Chondrocyte (in vitro differentiated cells): Measurements from ENCODE around the gene KIAA0232. TPM values are rescaled to one million over a fixed set of nuclear protein-coding genes. Genes with fewer than 3 reads are reported as not detected.
A peak's percentile ranks its signal among the peaks of the same experiment; 100 is the strongest.
"Not testable (repeated sequence)": the region's sequence is repeated elsewhere in the genome, so short reads cannot be mapped to it uniquely, and the experiment has no call there.

Source experiments
- DNase-seq: peaks from one replicate; pipeline ENCODE4 v3.0.0; 2021; ENCODE audit warnings: mixed read lengths, low spot score
- H3K27ac Mint-ChIP-seq: one replicate; pipeline ENCODE4 v1.8.0; 2021; ENCODE audit warnings: mild to moderate bottlenecking, moderate library complexity, mixed read lengths; ENCODE audit not compliant: unreplicated experiment
- H3K27me3 Mint-ChIP-seq: 2 replicates; pipeline ENCODE4 v1.8.0; 2021; ENCODE audit warnings: low read depth, mixed read lengths
- H3K36me3 Mint-ChIP-seq: 2 replicates; pipeline ENCODE4 v1.8.0; 2021; ENCODE audit warnings: low read depth, mixed read lengths
- H3K4me1 Mint-ChIP-seq: 2 replicates; pipeline ENCODE4 v1.8.0; 2021; ENCODE audit warnings: low read depth, mild to moderate bottlenecking, mixed read lengths
- H3K4me3 Mint-ChIP-seq: one replicate; pipeline ENCODE4 v1.8.0; 2021; ENCODE audit warnings: mild to moderate bottlenecking, moderate library complexity, mixed read lengths; ENCODE audit not compliant: unreplicated experiment
- H3K9me3 Mint-ChIP-seq: 2 replicates; pipeline ENCODE4 v1.8.0; 2021; ENCODE audit warnings: low read depth, mixed read lengths
- total RNA-seq: library from RNA; stranded (reverse); gene quantifications from 3 replicates; pipeline ENCODE4 v1.2.1, GENCODE V29; 2021
- TF ChIP-seq, protein P1 (sequence below): fragments of 200-600 bp; sonication (generic); IDR thresholded peaks from 2 replicates; pipeline ENCODE4 v1.5.0; 2021; ENCODE audit warnings: antibody characterized with exemption, mild to moderate bottlenecking, moderate library complexity

Gene KIAA0232
- total RNA-seq, 1 donor from 2014 or later: 24.7 TPM

DNA sequence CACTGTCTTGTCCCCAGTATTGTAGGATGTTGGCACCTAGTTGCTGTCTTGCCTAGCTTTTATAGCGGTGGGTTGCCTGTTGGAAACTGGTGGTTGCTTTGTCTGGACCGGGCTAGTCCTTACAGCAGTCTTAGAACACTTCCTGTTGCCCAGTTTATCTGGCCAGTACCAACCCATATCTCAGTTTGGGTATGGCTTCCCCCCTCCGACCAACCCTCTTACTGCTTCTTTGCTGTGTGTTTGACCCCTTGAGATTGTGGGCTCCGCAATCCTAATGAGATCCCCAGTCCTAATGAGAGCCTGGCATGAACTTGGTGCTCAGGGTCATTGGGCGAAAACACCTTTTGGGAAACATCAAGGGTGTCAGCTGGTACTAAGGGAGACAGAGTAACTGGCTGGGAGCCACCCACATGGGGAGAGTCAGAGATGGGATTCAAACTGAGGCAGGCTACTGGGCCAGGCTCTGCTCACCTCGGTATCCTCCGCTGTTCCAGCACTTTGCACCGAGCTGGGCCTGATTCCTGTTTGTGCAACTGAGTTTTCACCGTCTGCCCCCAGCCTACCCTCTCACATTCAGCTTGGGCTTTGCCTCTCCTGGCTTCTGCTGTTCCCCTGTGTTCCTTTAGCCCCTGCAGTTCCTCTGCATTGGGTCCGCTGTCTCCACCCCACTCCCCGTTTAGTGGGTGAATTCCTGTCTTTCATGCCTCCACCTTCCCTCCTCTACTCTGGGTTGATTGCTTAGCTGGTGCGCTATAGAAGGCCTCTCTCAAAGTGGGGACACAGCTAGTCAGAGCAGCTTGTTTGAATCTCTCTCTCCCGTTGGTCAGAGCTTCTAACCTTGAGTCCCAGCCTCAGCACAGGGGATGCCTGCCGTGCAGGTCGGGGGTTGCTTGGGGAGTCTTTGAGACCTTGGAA is 128.7 kb downstream of the KIAA0232 start:
- peaks cover 4% of the 10 kb centered on the region for H3K27me3 Mint-ChIP-seq
- DNase-seq: no peak
- peaks cover 2% of the 10 kb centered on the region for H3K36me3 Mint-ChIP-seq
- H3K27ac Mint-ChIP-seq: no peak overlapping the region
- H3K9me3 Mint-ChIP-seq: no peaks in the 10 kb centered on the region
- TF ChIP-seq, protein P1, sequence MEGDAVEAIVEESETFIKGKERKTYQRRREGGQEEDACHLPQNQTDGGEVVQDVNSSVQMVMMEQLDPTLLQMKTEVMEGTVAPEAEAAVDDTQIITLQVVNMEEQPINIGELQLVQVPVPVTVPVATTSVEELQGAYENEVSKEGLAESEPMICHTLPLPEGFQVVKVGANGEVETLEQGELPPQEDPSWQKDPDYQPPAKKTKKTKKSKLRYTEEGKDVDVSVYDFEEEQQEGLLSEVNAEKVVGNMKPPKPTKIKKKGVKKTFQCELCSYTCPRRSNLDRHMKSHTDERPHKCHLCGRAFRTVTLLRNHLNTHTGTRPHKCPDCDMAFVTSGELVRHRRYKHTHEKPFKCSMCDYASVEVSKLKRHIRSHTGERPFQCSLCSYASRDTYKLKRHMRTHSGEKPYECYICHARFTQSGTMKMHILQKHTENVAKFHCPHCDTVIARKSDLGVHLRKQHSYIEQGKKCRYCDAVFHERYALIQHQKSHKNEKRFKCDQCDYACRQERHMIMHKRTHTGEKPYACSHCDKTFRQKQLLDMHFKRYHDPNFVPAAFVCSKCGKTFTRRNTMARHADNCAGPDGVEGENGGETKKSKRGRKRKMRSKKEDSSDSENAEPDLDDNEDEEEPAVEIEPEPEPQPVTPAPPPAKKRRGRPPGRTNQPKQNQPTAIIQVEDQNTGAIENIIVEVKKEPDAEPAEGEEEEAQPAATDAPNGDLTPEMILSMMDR: peak; percentile 10
- H3K4me1 Mint-ChIP-seq: peaks cover 29% of the 10 kb centered on the region
- H3K4me3 Mint-ChIP-seq: peak overlapping the region; percentile 92

DNA sequence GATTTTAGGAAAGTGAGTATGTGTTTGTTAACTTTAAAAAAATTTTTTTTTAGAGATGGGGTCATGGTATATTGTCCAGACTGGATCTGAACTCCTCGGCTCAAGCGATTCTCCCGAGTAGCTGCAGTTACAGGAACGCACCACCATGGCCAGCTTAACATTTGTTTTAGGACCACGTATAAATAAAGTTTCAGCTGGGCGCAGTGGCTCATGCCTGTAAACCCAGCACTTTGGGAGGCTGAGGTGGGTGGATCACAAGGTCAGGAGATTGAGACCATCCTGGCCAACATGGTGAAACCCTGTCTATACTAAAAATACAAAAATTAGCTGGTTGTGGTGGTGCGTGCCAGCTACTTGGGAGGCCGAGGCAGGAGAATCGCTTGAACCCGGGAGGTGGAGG is 129.4 kb downstream of the KIAA0232 start:
- not testable (repeated sequence) for H3K36me3 Mint-ChIP-seq, H3K4me3 Mint-ChIP-seq, H3K9me3 Mint-ChIP-seq, H3K27ac Mint-ChIP-seq, DNase-seq, H3K27me3 Mint-ChIP-seq
- peaks cover 36% of the 10 kb centered on the region for H3K4me1 Mint-ChIP-seq

DNA sequence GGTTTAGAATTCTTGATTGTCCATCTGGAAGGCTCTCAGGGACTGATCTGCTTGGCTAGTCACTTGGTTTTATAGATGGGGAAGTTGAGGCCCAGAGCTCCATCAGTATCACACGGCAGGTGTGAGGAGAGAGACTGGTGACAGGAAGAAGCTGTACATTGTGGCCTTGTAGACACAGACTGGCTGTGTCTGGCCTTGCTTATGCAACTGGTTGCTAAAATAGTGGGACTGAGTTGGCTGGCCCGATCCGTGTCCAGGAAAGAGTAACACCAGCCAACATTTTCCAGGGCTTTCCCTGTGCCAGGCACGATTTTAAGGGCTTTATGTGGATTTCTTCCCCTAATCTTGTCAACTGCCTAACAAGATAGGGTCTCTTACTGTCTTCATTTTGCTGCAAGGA is 129.9 kb downstream of the KIAA0232 start:
- TF ChIP-seq, protein P1: no peak
- H3K4me1 Mint-ChIP-seq: peaks cover 40% of the 10 kb centered on the region
- H3K9me3 Mint-ChIP-seq: no peaks in the 10 kb centered on the region
- peaks cover 4% of the 10 kb centered on the region for H3K27me3 Mint-ChIP-seq
- H3K4me3 Mint-ChIP-seq: no peak overlapping the region
- DNase-seq: no peak
- peaks cover 2% of the 10 kb centered on the region for H3K36me3 Mint-ChIP-seq
- H3K27ac Mint-ChIP-seq: no peak overlapping the region

DNA sequence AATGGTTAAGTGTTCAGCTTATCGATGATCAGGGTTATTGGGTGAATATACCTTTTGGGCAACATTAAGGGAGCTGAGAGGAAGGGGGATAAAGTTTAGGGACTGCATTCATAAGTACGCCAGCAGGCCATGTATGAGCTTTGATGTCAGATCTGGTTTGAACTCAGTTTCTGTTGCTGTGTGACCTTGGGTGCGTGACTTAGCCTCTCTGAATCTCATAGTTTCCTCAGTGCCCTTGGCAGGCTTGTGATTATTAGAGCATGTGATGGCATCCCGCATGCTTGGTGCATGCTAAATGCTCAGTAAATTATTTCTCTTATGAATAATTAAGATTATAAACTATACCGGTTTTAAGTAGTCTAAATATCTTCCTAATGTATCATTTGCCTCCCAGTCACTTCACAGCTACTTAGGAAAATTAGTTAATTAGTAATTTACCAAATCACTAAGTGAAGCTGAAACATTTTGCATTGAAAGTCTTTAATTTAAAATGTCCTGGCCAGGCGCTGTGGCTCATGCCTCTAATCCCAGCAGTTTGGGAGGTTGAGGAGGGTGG is 130.9 kb downstream of the KIAA0232 start:
- no peak overlapping the region for H3K27ac Mint-ChIP-seq
- H3K4me3 Mint-ChIP-seq: no peak overlapping the region
- H3K9me3 Mint-ChIP-seq: no peaks in the 10 kb centered on the region
- H3K36me3 Mint-ChIP-seq: peaks cover 2% of the 10 kb centered on the region
- H3K27me3 Mint-ChIP-seq: no peaks in the 10 kb centered on the region
- H3K4me1 Mint-ChIP-seq: peaks cover 41% of the 10 kb centered on the region
- DNase-seq: no peak
- TF ChIP-seq, protein P1: no peak

DNA sequence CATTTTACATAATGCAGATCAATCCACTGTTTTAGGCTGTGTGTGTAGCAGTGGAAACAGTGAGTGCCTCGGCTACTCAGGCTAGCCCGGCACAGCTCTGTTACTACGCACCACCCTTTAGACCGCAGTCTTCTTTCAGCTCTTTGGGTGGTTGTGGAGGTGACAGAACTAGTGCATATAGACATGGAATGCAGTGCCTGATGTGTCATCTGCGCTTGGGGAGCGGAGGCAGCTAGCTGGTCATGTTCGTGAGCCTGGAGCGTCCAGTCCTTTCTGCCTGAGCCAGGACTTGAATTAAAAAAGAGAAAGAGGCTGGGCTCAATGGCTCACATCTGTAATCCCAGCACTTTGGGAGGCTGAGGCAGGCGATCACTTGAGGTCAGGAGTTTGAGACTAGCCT is 131.9 kb downstream of the KIAA0232 start:
- DNase-seq: no peak
- peaks cover 35% of the 10 kb centered on the region for H3K4me1 Mint-ChIP-seq
- no peak overlapping the region for H3K4me3 Mint-ChIP-seq
- no peaks in the 10 kb centered on the region for H3K27me3 Mint-ChIP-seq
- H3K36me3 Mint-ChIP-seq: peaks cover 2% of the 10 kb centered on the region
- no peak overlapping the region for H3K27ac Mint-ChIP-seq
- H3K9me3 Mint-ChIP-seq: no peaks in the 10 kb centered on the region
- TF ChIP-seq, protein P1: no peak
